Measurements from ENCODE around the gene MOCS2.

MOCS2 gene

GRCh38 chr5:53089481-53089991, 20.0 kb downstream of the MOCS2 start:
- Histone ChIP-seq H3K4me3 (replicated peaks; ENCODE audit: insufficient read depth, low read length) (no peak overlapping the region), H3K27me3 (ENCODE audit: insufficient read depth, poor library complexity, severe bottlenecking) (peaks cover 2% of the 10 kb centered on the region), H3K27ac (replicated peaks) (no peak overlapping the region)
- DNase-seq (ENCODE audit: low read depth in 1 of 2, low spot score in 1 of 2), result no peak
- TF ChIP-seq, protein P1, sequence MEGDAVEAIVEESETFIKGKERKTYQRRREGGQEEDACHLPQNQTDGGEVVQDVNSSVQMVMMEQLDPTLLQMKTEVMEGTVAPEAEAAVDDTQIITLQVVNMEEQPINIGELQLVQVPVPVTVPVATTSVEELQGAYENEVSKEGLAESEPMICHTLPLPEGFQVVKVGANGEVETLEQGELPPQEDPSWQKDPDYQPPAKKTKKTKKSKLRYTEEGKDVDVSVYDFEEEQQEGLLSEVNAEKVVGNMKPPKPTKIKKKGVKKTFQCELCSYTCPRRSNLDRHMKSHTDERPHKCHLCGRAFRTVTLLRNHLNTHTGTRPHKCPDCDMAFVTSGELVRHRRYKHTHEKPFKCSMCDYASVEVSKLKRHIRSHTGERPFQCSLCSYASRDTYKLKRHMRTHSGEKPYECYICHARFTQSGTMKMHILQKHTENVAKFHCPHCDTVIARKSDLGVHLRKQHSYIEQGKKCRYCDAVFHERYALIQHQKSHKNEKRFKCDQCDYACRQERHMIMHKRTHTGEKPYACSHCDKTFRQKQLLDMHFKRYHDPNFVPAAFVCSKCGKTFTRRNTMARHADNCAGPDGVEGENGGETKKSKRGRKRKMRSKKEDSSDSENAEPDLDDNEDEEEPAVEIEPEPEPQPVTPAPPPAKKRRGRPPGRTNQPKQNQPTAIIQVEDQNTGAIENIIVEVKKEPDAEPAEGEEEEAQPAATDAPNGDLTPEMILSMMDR (IDR thresholded peaks at IDR 0.05; ENCODE audit: insufficient read depth, low read length), result no peak
- TF ChIP-seq, protein P2, sequence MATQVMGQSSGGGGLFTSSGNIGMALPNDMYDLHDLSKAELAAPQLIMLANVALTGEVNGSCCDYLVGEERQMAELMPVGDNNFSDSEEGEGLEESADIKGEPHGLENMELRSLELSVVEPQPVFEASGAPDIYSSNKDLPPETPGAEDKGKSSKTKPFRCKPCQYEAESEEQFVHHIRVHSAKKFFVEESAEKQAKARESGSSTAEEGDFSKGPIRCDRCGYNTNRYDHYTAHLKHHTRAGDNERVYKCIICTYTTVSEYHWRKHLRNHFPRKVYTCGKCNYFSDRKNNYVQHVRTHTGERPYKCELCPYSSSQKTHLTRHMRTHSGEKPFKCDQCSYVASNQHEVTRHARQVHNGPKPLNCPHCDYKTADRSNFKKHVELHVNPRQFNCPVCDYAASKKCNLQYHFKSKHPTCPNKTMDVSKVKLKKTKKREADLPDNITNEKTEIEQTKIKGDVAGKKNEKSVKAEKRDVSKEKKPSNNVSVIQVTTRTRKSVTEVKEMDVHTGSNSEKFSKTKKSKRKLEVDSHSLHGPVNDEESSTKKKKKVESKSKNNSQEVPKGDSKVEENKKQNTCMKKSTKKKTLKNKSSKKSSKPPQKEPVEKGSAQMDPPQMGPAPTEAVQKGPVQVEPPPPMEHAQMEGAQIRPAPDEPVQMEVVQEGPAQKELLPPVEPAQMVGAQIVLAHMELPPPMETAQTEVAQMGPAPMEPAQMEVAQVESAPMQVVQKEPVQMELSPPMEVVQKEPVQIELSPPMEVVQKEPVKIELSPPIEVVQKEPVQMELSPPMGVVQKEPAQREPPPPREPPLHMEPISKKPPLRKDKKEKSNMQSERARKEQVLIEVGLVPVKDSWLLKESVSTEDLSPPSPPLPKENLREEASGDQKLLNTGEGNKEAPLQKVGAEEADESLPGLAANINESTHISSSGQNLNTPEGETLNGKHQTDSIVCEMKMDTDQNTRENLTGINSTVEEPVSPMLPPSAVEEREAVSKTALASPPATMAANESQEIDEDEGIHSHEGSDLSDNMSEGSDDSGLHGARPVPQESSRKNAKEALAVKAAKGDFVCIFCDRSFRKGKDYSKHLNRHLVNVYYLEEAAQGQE (IDR thresholded peaks at IDR 0.05; ENCODE audit: insufficient replicate concordance, low read depth), result no peak
- no peak for TF ChIP-seq POLR2AphosphoS5 (IDR thresholded peaks at IDR 0.05; ENCODE audit: low read depth)
- TF ChIP-seq SPI1 (IDR thresholded peaks at IDR 0.05; ENCODE audit: borderline replicate concordance, low read depth), result no peak
- no peak for TF ChIP-seq GABPA (IDR thresholded peaks at IDR 0.05; ENCODE audit: low read depth)

DNA sequence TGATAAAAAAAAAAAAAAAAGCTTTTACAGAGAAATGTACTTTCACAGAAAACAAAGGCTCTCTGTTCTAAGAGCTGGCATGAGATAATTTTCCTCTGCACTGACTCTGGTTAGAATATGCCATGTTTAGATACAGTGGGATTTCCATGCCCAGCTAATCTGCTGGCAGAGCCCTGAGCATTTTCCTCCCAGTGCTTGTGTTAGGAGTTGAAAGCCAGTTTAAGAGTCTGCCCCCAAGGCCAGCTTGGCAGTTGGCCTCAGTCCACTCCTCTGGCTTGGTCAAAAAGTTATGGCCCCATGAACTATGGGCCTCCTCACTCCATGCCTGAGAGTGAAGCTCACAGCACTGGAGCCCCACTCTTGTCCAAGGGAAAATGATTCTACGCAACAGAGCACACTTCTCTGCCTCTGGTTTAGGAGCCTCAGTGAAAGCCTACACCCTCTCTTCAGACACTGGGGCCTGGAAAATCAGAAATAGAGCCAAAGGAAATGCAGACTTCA, 21.9 kb downstream of the MOCS2 start:
- no peak for DNase-seq (ENCODE audit: low read depth in 1 of 2, low spot score in 1 of 2)
- no peak overlapping the region for H3K4me3 ChIP-seq (replicated peaks; ENCODE audit: insufficient read depth, low read length)
- TF ChIP-seq POLR2AphosphoS5 (IDR thresholded peaks at IDR 0.05; ENCODE audit: low read depth) (no peak), SPI1 (IDR thresholded peaks at IDR 0.05; ENCODE audit: borderline replicate concordance, low read depth) (no peak), GABPA (IDR thresholded peaks at IDR 0.05; ENCODE audit: low read depth) (no peak)
- TF ChIP-seq, protein P2 (IDR thresholded peaks at IDR 0.05; ENCODE audit: insufficient replicate concordance, low read depth), result no peak
- TF ChIP-seq, protein P1 (IDR thresholded peaks at IDR 0.05; ENCODE audit: insufficient read depth, low read length), result no peak
- H3K27ac ChIP-seq (replicated peaks), result no peak overlapping the region
- H3K27me3 ChIP-seq (ENCODE audit: insufficient read depth, poor library complexity, severe bottlenecking), result peaks cover 4% of the 10 kb centered on the region

DNA sequence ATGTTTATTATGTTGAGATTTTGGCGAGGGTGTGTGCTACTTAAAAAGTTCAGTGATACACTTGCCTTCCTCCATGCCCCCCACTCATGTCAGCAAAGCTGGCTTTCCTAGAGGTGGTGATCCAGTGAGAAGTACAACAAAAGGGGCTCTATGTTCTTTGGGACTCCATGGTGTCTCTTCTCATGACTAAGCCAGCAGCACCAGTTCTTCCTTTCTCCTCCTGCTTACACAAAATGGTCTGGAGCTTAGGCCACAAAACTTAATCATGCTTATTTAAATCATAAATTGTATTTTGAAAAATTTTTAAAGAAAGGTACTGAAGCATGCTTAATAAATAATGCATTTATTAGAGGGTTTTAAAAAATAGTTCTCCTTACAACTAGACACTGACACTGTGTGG, 22.4 kb downstream of the MOCS2 start:
- no peak overlapping the region for H3K27ac ChIP-seq (replicated peaks)
- no peak for DNase-seq (ENCODE audit: low read depth in 1 of 2, low spot score in 1 of 2)

More for the DNA sequence above, 22.4 kb downstream of the MOCS2 start:
- TF ChIP-seq POLR2AphosphoS5 (IDR thresholded peaks at IDR 0.05; ENCODE audit: low read depth) (no peak), SPI1 (IDR thresholded peaks at IDR 0.05; ENCODE audit: borderline replicate concordance, low read depth) (no peak), GABPA (IDR thresholded peaks at IDR 0.05; ENCODE audit: low read depth) (no peak)
- TF ChIP-seq, protein P2 (IDR thresholded peaks at IDR 0.05; ENCODE audit: insufficient replicate concordance, low read depth), result no peak
- TF ChIP-seq, protein P1 (IDR thresholded peaks at IDR 0.05; ENCODE audit: insufficient read depth, low read length), result no peak
- Histone ChIP-seq H3K27me3 (ENCODE audit: insufficient read depth, poor library complexity, severe bottlenecking) (peaks cover 4% of the 10 kb centered on the region), H3K4me3 (replicated peaks; ENCODE audit: insufficient read depth, low read length) (no peak overlapping the region)
